ENCODE measurements around the gene CCDC78.
"Not testable (repeated sequence)": the region's sequence is repeated elsewhere in the genome, so short reads cannot be mapped to it uniquely, and the experiment has no call there.

CCDC78 gene

GRCh38 chr16:760545-761343, 34.5 kb upstream of the CCDC78 start, which contains the start of gene MSLN:
MSLN (plus strand) TSS chr16:760734; CDS start chr16:762681, 1,947 bp downstream.
- DNase-seq (ENCODE audit: low spot score) = no peak

GRCh38 chr16:760065-760464, 33.8 kb upstream of the CCDC78 start:
- no peak for DNase-seq (ENCODE audit: low spot score)

GRCh38 chr16:759110-759910, 33.1 kb upstream of the CCDC78 start:
- no peak for DNase-seq (ENCODE audit: low spot score)

- no peak for DNase-seq (ENCODE audit: low spot score)
These were observed 30.2 kb upstream of the CCDC78 start for GRCh38 chr16:756428-756827.

GRCh38 chr16:754656-755055, 28.4 kb upstream of the CCDC78 start:
- no peak for DNase-seq (ENCODE audit: low spot score)

DNA sequence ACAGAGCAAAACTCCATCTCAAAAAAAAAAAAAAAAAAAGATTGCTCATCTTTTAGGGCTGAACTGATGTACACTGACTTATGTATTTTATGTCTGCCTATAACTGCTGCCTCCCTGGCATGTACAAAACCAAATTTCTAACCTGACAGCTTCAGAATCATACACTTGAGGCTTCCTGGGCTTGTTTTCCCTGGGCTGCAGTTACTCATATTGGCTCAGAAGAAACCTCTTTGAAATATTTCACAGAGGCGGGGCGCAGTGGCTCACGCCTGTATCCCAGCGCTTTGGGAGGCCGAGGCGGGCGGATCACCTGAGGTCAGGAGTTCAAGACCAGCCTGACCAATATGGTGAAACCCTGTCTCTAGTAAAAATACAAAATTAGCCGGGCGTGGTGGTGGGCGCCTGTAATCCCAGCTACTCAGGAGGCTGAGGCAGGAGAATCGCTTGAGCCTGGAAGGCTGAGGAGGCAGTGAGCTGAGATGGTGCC, 27.9 kb upstream of the CCDC78 start:
- not testable (repeated sequence) for DNase-seq (ENCODE audit: low spot score)

- no peak for DNase-seq (ENCODE audit: low spot score)
These were observed 25.7 kb upstream of the CCDC78 start for GRCh38 chr16:752007-752312.

DNA sequence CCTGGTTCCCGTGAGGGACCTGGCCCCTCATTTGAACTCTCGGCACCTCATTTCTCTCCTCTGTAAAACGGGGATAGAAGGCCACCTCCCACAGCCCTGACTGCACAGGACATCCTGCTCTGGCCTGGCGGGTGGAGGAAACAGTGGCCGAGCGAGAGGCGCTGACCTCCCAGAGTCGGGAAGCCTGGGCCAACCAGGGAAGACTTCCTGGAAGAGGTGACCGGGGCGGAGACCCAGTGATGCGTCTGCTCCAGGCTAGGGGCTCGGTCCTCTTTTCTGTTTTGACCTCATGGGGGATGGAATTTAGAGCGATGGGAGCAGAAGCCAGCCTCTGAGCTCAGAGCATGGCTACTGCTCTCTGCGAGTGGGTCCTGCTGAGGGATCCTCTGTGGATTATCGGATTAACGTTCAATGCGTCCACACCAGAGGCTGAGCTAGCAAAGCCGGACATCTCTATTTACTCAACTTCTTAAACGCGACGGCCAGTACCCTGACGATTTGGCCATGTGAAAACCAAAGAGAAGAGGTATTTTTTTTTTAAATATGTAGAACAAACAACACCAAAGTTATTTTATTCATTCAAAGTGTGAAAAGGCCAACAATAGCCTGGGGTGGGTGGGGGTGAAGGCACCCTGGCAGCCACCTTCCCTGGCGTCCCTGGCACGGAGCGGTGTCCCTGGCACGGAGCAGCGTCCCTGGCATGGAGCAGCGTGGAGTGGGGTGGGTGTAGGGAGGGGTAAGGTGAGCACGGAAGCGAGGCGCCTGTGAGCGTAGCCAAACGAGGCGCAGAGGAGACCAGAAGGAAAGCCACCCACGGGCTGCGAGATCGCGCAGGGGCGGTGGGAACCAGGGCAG, 25.1 kb upstream of the CCDC78 start:
- no peak for DNase-seq (ENCODE audit: low spot score)

DNA sequence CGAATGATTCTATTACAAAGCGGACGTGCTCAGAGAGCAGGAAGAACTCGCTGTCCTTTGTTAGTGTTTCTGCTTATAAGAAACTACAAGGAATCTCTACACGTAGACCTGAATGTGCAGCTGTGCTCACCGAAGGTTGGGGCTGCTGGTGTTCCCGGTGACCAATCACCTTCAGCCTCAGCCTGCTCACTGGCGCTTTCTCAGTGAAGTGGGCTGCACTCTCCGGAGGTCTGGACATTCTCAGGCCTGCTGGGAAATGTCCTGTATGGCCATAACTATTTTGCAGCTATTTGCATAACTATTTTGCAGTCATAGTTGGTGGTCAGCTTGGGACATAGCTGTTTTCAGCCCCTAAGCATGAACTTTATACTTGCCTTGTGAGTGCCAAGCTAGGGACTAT, 24.2 kb upstream of the CCDC78 start:
- DNase-seq (ENCODE audit: low spot score) = no peak

DNA sequence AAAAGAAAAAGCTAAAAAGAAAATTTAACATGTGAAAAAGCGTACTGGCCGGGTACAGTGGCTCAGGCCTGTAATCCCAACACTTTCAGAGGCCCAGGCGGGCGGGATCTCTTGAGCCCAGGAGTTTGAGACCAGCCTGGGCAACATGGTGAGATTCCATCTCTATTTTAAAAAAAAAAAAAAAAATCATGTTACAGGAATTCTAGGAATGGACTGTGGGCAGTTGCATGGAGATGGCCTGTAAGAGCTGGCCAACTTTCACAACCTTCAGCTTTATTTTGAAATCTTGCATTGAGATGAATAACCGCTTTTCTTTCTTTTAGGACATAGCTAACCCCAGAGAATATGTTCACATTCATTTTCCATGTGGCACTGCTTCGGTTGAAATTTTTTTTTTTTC, 22.8 kb upstream of the CCDC78 start:
- no peak for DNase-seq (ENCODE audit: low spot score)

DNA sequence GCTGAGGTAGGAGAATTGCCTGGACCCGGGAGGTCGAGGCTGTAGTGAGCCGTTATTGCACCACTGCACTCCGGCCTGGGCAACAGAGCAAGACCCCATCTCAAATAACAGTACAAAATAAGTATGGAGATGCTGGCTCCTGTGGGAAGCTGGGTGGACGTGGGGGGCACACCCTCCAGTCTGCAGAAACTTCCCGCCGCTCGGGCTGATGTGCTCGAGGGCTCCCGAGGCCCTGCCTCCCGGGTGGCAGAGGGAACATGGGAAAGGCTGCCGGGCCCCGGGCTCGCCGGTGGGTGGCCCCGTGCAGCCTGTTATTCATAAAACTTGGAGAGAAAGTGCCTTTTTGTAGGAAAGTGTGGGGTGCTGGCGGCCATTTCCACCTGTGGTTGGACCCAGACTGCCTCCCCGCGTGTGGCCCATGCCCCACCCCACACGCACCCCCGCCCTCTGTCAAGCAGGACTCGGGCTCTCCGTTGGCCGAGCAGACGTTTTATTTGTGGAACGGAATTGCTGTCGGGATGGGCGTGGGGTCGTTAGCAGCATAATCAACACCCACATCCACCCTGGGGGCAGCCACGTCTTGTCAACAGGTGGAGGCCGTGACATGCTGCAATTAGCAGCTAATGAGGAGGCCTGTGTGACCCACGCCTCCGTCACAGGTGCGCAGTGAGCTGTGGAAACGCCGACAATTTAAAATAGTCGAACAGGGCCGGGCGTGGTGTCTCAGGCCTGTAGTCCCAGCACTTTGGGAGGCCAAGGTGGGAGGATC, 21.9 kb upstream of the CCDC78 start:
- DNase-seq (ENCODE audit: low spot score) = no peak

GRCh38 chr16:746637-747036, 20.4 kb upstream of the CCDC78 start:
- no peak for DNase-seq (ENCODE audit: low spot score)

DNA sequence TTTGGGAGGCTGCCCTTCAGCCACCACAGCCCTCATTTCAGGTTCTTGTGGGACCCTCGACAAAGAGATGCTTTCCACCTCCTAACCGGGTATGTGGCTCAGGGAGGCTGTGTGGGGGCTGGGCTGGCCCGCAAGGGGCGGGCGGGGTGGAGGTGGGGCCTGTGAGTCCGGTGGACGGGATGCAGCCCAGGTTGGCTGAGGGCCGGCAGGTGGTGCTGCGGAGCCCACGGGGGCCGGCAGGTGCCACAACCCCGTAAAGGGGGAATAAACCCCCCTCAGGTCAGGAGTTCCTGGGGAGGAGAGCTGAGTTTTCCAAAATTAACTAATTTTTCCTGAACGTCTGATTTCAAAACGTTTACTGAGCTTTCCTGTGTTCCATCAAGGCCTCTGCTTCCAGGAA, 19.5 kb upstream of the CCDC78 start:
- DNase-seq (ENCODE audit: low spot score) = no peak

GRCh38 chr16:743794-744500, 17.7 kb upstream of the CCDC78 start:
- no peak for DNase-seq (ENCODE audit: low spot score)

GRCh38 chr16:742894-743293, 16.7 kb upstream of the CCDC78 start:
- DNase-seq (ENCODE audit: low spot score) = not testable (repeated sequence)

DNA sequence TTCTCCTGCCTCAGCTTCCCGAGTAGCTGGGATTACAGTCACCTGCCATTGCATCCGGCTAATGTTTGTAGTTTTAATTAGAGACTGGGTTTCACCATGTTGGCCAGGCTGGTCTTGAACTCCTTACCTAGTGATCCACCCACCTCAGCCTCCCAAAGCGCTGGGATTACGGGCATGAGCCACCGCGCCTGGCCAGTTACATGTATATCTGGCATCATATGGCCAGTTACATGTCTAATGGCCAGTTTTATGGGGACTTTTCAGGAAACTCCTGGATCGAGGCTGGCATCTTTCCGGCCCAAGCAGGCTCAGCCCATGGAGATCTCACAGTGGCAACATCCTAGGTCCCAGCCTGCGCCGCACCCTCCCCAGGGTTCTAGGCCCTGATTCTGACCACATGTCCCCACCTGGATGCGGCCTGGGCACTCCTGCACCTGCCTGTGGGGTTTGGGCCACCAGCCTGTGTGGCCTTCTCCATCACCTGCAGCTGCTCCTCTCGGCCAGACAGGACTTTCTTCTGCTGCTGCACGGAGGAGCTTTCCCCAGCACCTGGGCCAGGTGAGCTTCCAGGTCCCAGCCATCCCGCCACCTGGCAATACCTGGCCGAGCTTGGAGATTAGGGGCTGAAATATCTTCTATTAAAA, 15.9 kb upstream of the CCDC78 start:
- no peak for DNase-seq (ENCODE audit: low spot score)

GRCh38 chr16:740764-741505, 14.7 kb upstream of the CCDC78 start, which contains the start of gene CIAO3:
CIAO3 (minus strand) TSS chr16:740997; CDS start chr16:740985, 12 bp downstream.
- DNase-seq (ENCODE audit: low spot score) = peak; percentile 90

GRCh38 chr16:740459-740763, 14.2 kb upstream of the CCDC78 start:
- no peak for DNase-seq (ENCODE audit: low spot score)

DNA sequence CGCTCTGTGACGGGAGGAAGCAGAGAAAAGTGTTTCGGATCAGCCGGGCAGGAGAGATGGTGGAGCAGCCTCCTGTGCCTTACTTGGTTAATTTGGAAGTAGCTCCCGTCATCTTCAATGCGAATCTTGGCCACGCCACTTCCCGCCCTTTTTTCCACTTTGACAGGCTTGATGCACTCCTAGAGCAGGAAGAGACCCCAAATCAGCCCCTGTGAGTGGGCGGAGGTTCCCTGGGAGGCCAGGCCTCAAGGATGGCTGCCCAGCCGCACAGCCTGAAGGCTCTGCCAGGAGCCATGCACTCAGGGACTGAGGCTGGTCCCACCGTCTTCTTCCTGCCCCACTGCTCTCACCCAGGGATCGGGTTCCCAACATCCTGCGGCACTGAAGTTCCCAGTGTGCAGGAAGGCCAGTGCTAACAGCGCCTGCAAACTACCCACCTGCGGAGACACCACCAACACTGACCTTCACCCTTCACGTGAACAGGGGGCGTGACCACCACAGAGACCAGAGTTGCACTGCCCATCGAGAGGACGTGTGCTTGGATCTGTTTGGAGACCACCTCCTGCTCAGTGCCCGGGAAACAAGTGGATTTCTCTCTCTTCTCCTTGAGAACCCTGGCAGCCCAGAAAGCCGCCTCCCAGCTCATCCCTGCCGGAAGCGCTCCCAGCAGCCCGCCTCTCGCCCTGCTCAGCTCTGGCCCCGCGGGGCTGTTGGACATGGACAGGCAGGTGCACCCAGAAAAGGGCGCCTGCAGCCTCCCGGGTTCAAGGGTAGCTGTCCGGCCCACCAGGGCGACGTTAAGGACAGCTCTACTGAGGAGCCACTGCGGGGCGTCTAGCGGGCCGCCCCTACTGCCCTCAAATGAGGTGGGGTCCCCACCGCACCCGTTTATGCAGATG, 13.6 kb upstream of the CCDC78 start:
- no peak for DNase-seq (ENCODE audit: low spot score)

Measured in COLO829 (cell line).